HepG2 (cell line): ENCODE measurements around the gene CCT7. TPM values are rescaled to one million over a fixed set of nuclear protein-coding genes. Genes with fewer than 3 reads are reported as not detected.
A peak's percentile ranks its signal among the peaks of the same experiment; 100 is the strongest.

ENCODE experiments used
- AKAP8 ChIP-seq: sonication (generic); formaldehyde crosslinking; IDR thresholded peaks from 2 replicates; pipeline ENCODE4 v1.5.1; 2020; ENCODE audit warnings: mild to moderate bottlenecking, missing genetic modification reagents
- GTF2F1 ChIP-seq: fragments of 150-350 bp; IDR thresholded peaks from 2 replicates; pipeline ENCODE4 v1.6.1; 2014; ENCODE audit warnings: low read length
- HDAC1 ChIP-seq: sonication (generic); formaldehyde crosslinking; IDR thresholded peaks from 2 replicates; pipeline ENCODE4 v1.5.1; 2020; ENCODE audit warnings: mild to moderate bottlenecking, missing genetic modification reagents
- ZFP41 ChIP-seq: sonication (generic); formaldehyde crosslinking; IDR thresholded peaks from 2 replicates; pipeline ENCODE4 v1.4.0; 2020; ENCODE audit warnings: mild to moderate bottlenecking, missing genetic modification reagents, borderline replicate concordance
- ZNF326 ChIP-seq: sonication (generic); formaldehyde crosslinking; IDR thresholded peaks from 2 replicates; pipeline ENCODE4 v1.4.0; 2020; ENCODE audit warnings: missing genetic modification reagents, borderline replicate concordance
- ZNF431 ChIP-seq: sonication (generic); formaldehyde crosslinking; IDR thresholded peaks from 2 replicates; pipeline ENCODE4 v1.9.0; 2022; ENCODE audit warnings: missing genetic modification reagents, low read depth, mild to moderate bottlenecking, borderline replicate concordance
- ZSCAN9 ChIP-seq: IDR thresholded peaks from 2 replicates; pipeline ENCODE4 v1.6.1; 2016; ENCODE audit warnings: borderline replicate concordance
- polyA plus RNA-seq, 8 experiments: library from polyadenylated mRNA; depleted of rRNA in 3 of 8; stranded (reverse) in 7 of 8; unstranded in 1 of 8; fragments of >200 nt; fragmentation: Illumina TruSeq in 4 of 8; extraction: Trizol in 4 of 8; gene quantifications; 2 replicates each; pipeline versions ENCODE4 v1.2.1 to v1.2.3, GENCODE V29; 2011 to 2016; ENCODE audit warnings: low read depth in 4 of 8, missing spikeins in 1 of 8, mixed read lengths in 1 of 8; ENCODE audit not compliant: insufficient read depth in 1 of 8
- total RNA-seq, 5 experiments: library from RNA; depleted of rRNA; stranded (reverse); fragments of >200 nt; fragmentation: Illumina TruSeq; extraction: Trizol; gene quantifications; 2 replicates each; pipeline ENCODE4 v1.2.3, GENCODE V29; 2016; ENCODE audit warnings: low read depth in 1 of 5
- TF ChIP-seq, protein P1 (sequence below): fragments of 450-650 bp; IDR thresholded peaks from 2 replicates; pipeline ENCODE4 v1.6.1; 2017
- TF ChIP-seq, protein P2 (sequence below): sonication (generic); formaldehyde crosslinking; IDR thresholded peaks from 2 replicates; pipeline ENCODE4 v1.8.1; 2023; ENCODE audit warnings: mild to moderate bottlenecking, missing genetic modification reagents
- TF ChIP-seq, protein P3 (sequence below): sonication (generic); formaldehyde crosslinking; IDR thresholded peaks from 2 replicates; pipeline ENCODE4 v1.9.0; 2022; ENCODE audit warnings: missing genetic modification reagents, mild to moderate bottlenecking, borderline replicate concordance
- TF ChIP-seq, protein P4 (sequence below): sonication (generic); formaldehyde crosslinking; IDR thresholded peaks from 2 replicates; pipeline ENCODE4 v1.5.1; 2020; ENCODE audit warnings: missing genetic modification reagents, mild to moderate bottlenecking, borderline replicate concordance

Gene CCT7
- total and polyA plus RNA-seq, 2 of the 13 experiments (the other 11 are each of a cell fraction or from before 2014, with no cell fraction given), result 347 to 517 TPM

DNA sequence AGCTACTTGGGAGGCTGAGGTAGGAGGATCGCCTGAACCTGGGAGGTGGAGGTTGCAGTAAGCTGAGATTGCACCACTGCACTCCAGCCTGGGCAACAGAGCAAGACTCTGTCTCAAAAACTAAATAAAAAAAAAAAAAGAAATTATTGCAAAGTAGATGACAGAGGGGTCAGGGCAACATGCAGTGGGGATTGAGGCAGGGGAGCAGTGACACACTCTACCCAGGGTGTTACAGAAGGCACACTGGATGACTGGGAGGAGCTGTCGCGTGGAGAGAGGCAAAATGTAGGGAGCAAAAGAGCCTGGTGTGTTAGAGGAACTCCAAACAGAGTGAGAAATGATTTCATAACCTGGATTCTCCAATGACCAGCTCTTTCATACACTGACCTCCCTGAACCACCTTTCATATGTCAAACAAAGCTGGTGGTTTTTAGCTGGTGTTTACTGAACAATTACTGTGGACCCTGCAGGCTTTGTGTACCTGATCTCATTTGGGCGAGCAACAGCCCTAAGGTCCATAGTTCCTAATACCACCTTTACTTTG, 28.1 kb downstream of the CCT7 start (continued):
- TF ChIP-seq, protein P1, sequence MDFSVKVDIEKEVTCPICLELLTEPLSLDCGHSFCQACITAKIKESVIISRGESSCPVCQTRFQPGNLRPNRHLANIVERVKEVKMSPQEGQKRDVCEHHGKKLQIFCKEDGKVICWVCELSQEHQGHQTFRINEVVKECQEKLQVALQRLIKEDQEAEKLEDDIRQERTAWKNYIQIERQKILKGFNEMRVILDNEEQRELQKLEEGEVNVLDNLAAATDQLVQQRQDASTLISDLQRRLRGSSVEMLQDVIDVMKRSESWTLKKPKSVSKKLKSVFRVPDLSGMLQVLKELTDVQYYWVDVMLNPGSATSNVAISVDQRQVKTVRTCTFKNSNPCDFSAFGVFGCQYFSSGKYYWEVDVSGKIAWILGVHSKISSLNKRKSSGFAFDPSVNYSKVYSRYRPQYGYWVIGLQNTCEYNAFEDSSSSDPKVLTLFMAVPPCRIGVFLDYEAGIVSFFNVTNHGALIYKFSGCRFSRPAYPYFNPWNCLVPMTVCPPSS, result no peak
- TF ChIP-seq, protein P2, sequence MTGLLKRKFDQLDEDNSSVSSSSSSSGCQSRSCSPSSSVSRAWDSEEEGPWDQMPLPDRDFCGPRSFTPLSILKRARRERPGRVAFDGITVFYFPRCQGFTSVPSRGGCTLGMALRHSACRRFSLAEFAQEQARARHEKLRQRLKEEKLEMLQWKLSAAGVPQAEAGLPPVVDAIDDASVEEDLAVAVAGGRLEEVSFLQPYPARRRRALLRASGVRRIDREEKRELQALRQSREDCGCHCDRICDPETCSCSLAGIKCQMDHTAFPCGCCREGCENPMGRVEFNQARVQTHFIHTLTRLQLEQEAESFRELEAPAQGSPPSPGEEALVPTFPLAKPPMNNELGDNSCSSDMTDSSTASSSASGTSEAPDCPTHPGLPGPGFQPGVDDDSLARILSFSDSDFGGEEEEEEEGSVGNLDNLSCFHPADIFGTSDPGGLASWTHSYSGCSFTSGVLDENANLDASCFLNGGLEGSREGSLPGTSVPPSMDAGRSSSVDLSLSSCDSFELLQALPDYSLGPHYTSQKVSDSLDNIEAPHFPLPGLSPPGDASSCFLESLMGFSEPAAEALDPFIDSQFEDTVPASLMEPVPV (CRISPR knock-in tag), result peak; percentile 47; the same call in 1 of the 2 replicates
- TF ChIP-seq AKAP8 (no peak), HDAC1 (CRISPR knock-in tag) (peak; percentile 70), ZSCAN9 (CRISPR knock-in tag) (peak; percentile 91; the same call in 1 of the 2 replicates), ZNF431 (CRISPR knock-in tag) (peak; percentile 48; the same call in 1 of the 2 replicates), GTF2F1 (no peak), ZNF326 (CRISPR knock-in tag) (no peak), ZFP41 (CRISPR knock-in tag) (0 out of 2 replicates have a peak, but pooled peaks have one; percentile 6)
- TF ChIP-seq, protein P3, sequence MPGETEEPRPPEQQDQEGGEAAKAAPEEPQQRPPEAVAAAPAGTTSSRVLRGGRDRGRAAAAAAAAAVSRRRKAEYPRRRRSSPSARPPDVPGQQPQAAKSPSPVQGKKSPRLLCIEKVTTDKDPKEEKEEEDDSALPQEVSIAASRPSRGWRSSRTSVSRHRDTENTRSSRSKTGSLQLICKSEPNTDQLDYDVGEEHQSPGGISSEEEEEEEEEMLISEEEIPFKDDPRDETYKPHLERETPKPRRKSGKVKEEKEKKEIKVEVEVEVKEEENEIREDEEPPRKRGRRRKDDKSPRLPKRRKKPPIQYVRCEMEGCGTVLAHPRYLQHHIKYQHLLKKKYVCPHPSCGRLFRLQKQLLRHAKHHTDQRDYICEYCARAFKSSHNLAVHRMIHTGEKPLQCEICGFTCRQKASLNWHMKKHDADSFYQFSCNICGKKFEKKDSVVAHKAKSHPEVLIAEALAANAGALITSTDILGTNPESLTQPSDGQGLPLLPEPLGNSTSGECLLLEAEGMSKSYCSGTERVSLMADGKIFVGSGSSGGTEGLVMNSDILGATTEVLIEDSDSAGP (CRISPR knock-in tag), result peak; percentile 36; the same call in 1 of the 2 replicates
- TF ChIP-seq, protein P4, sequence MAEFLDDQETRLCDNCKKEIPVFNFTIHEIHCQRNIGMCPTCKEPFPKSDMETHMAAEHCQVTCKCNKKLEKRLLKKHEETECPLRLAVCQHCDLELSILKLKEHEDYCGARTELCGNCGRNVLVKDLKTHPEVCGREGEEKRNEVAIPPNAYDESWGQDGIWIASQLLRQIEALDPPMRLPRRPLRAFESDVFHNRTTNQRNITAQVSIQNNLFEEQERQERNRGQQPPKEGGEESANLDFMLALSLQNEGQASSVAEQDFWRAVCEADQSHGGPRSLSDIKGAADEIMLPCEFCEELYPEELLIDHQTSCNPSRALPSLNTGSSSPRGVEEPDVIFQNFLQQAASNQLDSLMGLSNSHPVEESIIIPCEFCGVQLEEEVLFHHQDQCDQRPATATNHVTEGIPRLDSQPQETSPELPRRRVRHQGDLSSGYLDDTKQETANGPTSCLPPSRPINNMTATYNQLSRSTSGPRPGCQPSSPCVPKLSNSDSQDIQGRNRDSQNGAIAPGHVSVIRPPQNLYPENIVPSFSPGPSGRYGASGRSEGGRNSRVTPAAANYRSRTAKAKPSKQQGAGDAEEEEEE, result no peak
